Neural cell (in vitro differentiated cells): ENCODE data around the gene MPDZ. TPM values are rescaled to one million over a fixed set of nuclear protein-coding genes. Genes with fewer than 3 reads are reported as not detected.

Experiments
- H2AFZ ChIP-seq: fragments of 200-600, 300-800 bp; sonication (generic), shearing (Covaris generic); 2 replicates; pipeline ENCODE4 v1.6.0; 2014; ENCODE audit warnings: low read depth, mild to moderate bottlenecking, antibody characterized with exemption, low read length, moderate library complexity
- H3F3A ChIP-seq: fragments of 200-600 bp; shearing (Covaris generic); 2 replicates; pipeline ENCODE4 v1.6.1; 2016; ENCODE audit warnings: mild to moderate bottlenecking, moderate library complexity, mixed read lengths, antibody characterized with exemption, low read length; ENCODE audit not compliant: insufficient read depth, poor library complexity, severe bottlenecking
- H3K27ac ChIP-seq: fragments of 200-600, 300-800 bp; sonication (generic), shearing (Covaris generic); 2 replicates; pipeline ENCODE4 v1.5.1; 2014; ENCODE audit warnings: mild to moderate bottlenecking, low read length, moderate library complexity
- H3K27me3 ChIP-seq: fragments of 300-800, 200-600 bp; sonication (generic), shearing (Covaris generic); 2 replicates; pipeline ENCODE4 v1.6.0; 2014; ENCODE audit warnings: mild to moderate bottlenecking, low read depth, low read length, moderate library complexity; ENCODE audit not compliant: insufficient read depth
- H3K36me3 ChIP-seq: fragments of 300-800, 200-600 bp; sonication (generic), shearing (Covaris generic); 2 replicates; pipeline ENCODE4 v1.5.1; 2014; ENCODE audit warnings: mild to moderate bottlenecking, antibody characterized with exemption, low read length, moderate library complexity; ENCODE audit not compliant: insufficient read depth
- H3K4me2 ChIP-seq: fragments of 300-800, 200-600 bp; sonication (generic), shearing (Covaris generic); 2 replicates; pipeline ENCODE4 v1.6.0; 2014; ENCODE audit warnings: mild to moderate bottlenecking, low read length
- H3K4me3 ChIP-seq: fragments of 300-800, 200-600 bp; sonication (generic), shearing (Covaris generic); 2 replicates; pipeline ENCODE4 v1.5.1; 2014; ENCODE audit warnings: mild to moderate bottlenecking, low read length, moderate library complexity
- H3K79me2 ChIP-seq: fragments of 200-600 bp; shearing (Covaris generic); replicated peaks from 2 replicates; pipeline ENCODE4 v1.6.0; 2014; ENCODE audit warnings: mild to moderate bottlenecking, low read length, moderate library complexity; ENCODE audit not compliant: insufficient read depth
- H3K9ac ChIP-seq: fragments of 300-800, 200-600 bp; sonication (generic), shearing (Covaris generic); 2 replicates; pipeline ENCODE4 v1.6.1; 2016; ENCODE audit warnings: mild to moderate bottlenecking, low read length, mixed read lengths
- H3K9me2 ChIP-seq: fragments of 200-600 bp; shearing (Covaris generic); 2 replicates; pipeline ENCODE4 v1.6.1; 2016; ENCODE audit warnings: mild to moderate bottlenecking, low read length, mixed read lengths; ENCODE audit not compliant: insufficient read depth
- H3K9me3 ChIP-seq: fragments of 200-600, 300-800 bp; sonication (generic), shearing (Covaris generic); 2 replicates; pipeline ENCODE4 v1.6.1; 2016; ENCODE audit warnings: mild to moderate bottlenecking, mixed run types, low read length, moderate library complexity, mixed read lengths
- H4K20me1 ChIP-seq: fragments of 200-600 bp; shearing (Covaris generic); 2 replicates; pipeline ENCODE4 v1.6.1; 2016; ENCODE audit warnings: mild to moderate bottlenecking, mixed run types; ENCODE audit not compliant: insufficient read depth
- EP300 ChIP-seq: fragments of 450-650 bp; conservative IDR thresholded peaks from 2 replicates; pipeline ENCODE4 v1.6.1; 2014; ENCODE audit warnings: antibody characterized with exemption, mild to moderate bottlenecking, moderate library complexity; ENCODE audit not compliant: poor library complexity, severe bottlenecking
- EZH2 ChIP-seq: fragments of 200-600, 300-800 bp; shearing (Covaris generic), sonication (generic); IDR thresholded peaks from 2 replicates; pipeline ENCODE4 v1.6.1; 2014; ENCODE audit warnings: antibody characterized with exemption, low read length, borderline replicate concordance, mild to moderate bottlenecking; ENCODE audit not compliant: insufficient read depth, poor library complexity, severe bottlenecking
- MXI1 ChIP-seq: fragments of 450-650 bp; conservative IDR thresholded peaks from 2 replicates; pipeline ENCODE4 v1.6.1; 2014; ENCODE audit warnings: antibody characterized with exemption, mild to moderate bottlenecking; ENCODE audit not compliant: poor library complexity, severe bottlenecking
- POLR2AphosphoS5 ChIP-seq: IDR thresholded peaks from 2 replicates; pipeline ENCODE4 v1.6.1; 2012
- RAD21 ChIP-seq: fragments of 450-650 bp; conservative IDR thresholded peaks from 2 replicates; pipeline ENCODE4 v1.6.1; 2014; ENCODE audit warnings: antibody characterized with exemption, mild to moderate bottlenecking, moderate library complexity
- SMC3 ChIP-seq: fragments of 450-650 bp; conservative IDR thresholded peaks from 2 replicates; pipeline ENCODE4 v1.6.1; 2014; ENCODE audit warnings: antibody characterized with exemption, mild to moderate bottlenecking, moderate library complexity; ENCODE audit not compliant: poor library complexity
- TAF1 ChIP-seq: IDR thresholded peaks from 2 replicates; pipeline ENCODE4 v1.6.1; 2012; ENCODE audit warnings: low read depth
- polyA plus RNA-seq: library from polyadenylated mRNA; depleted of rRNA; stranded (reverse); fragments of >200 nt; gene quantifications from 2 replicates; pipeline ENCODE4 v1.2.3, GENCODE V29; 2014
- TF ChIP-seq, protein P1 (sequence below): fragments of 450-650 bp; IDR thresholded peaks from 2 replicates; pipeline ENCODE4 v1.5.1; 2014; ENCODE audit warnings: antibody characterized with exemption, mild to moderate bottlenecking, moderate library complexity; ENCODE audit not compliant: poor library complexity, severe bottlenecking
- TF ChIP-seq, protein P2 (sequence below): IDR thresholded peaks from 2 replicates; pipeline ENCODE4 v1.6.1; 2012; ENCODE audit warnings: borderline replicate concordance

MPDZ gene
- polyA plus RNA-seq, 1 donor from 2014 or later, result 13.1 TPM

DNA sequence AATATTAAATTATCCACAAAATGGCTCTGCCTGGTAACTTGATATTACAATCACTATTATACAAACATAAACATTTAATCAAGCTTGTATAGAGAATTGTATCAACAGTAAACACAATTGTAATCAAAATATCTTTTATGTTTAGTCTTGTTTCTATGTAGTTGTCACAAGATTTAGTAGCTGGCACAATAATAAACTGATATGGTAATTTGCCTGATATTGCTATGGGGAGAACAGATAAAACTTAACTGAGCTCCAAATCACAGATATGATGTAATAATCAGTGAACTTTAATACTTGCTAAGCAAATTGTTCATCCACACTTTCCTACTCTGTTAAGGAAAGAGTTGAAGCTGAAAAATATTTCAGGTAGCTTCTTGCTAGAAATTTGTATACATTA is 189.8 kb downstream of the MPDZ start:
- Histone ChIP-seq H3K27ac (no peak overlapping the region), H3K9ac (no peak overlapping the region), H2AFZ (no peak overlapping the region), H3K79me2 (no peaks in the 10 kb centered on the region), H4K20me1 (no peaks in the 10 kb centered on the region), H3K4me3 (no peak overlapping the region), H3K36me3 (no peaks in the 10 kb centered on the region), H3K9me2 (no peaks in the 10 kb centered on the region), H3K4me2 (no peak overlapping the region), H3F3A (no peaks in the 10 kb centered on the region), H3K27me3 (no peaks in the 10 kb centered on the region), H3K9me3 (no peaks in the 10 kb centered on the region)
- no peak for TF ChIP-seq RAD21
- TF ChIP-seq EP300, result no peak
- TF ChIP-seq SMC3, result no peak
- TF ChIP-seq, protein P1, sequence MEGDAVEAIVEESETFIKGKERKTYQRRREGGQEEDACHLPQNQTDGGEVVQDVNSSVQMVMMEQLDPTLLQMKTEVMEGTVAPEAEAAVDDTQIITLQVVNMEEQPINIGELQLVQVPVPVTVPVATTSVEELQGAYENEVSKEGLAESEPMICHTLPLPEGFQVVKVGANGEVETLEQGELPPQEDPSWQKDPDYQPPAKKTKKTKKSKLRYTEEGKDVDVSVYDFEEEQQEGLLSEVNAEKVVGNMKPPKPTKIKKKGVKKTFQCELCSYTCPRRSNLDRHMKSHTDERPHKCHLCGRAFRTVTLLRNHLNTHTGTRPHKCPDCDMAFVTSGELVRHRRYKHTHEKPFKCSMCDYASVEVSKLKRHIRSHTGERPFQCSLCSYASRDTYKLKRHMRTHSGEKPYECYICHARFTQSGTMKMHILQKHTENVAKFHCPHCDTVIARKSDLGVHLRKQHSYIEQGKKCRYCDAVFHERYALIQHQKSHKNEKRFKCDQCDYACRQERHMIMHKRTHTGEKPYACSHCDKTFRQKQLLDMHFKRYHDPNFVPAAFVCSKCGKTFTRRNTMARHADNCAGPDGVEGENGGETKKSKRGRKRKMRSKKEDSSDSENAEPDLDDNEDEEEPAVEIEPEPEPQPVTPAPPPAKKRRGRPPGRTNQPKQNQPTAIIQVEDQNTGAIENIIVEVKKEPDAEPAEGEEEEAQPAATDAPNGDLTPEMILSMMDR, result no peak
- TF ChIP-seq POLR2AphosphoS5, result no peak
- TF ChIP-seq, protein P2, sequence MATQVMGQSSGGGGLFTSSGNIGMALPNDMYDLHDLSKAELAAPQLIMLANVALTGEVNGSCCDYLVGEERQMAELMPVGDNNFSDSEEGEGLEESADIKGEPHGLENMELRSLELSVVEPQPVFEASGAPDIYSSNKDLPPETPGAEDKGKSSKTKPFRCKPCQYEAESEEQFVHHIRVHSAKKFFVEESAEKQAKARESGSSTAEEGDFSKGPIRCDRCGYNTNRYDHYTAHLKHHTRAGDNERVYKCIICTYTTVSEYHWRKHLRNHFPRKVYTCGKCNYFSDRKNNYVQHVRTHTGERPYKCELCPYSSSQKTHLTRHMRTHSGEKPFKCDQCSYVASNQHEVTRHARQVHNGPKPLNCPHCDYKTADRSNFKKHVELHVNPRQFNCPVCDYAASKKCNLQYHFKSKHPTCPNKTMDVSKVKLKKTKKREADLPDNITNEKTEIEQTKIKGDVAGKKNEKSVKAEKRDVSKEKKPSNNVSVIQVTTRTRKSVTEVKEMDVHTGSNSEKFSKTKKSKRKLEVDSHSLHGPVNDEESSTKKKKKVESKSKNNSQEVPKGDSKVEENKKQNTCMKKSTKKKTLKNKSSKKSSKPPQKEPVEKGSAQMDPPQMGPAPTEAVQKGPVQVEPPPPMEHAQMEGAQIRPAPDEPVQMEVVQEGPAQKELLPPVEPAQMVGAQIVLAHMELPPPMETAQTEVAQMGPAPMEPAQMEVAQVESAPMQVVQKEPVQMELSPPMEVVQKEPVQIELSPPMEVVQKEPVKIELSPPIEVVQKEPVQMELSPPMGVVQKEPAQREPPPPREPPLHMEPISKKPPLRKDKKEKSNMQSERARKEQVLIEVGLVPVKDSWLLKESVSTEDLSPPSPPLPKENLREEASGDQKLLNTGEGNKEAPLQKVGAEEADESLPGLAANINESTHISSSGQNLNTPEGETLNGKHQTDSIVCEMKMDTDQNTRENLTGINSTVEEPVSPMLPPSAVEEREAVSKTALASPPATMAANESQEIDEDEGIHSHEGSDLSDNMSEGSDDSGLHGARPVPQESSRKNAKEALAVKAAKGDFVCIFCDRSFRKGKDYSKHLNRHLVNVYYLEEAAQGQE, result no peak
- TF ChIP-seq TAF1, result no peak
- no peak for TF ChIP-seq EZH2
- no peak for TF ChIP-seq MXI1

DNA sequence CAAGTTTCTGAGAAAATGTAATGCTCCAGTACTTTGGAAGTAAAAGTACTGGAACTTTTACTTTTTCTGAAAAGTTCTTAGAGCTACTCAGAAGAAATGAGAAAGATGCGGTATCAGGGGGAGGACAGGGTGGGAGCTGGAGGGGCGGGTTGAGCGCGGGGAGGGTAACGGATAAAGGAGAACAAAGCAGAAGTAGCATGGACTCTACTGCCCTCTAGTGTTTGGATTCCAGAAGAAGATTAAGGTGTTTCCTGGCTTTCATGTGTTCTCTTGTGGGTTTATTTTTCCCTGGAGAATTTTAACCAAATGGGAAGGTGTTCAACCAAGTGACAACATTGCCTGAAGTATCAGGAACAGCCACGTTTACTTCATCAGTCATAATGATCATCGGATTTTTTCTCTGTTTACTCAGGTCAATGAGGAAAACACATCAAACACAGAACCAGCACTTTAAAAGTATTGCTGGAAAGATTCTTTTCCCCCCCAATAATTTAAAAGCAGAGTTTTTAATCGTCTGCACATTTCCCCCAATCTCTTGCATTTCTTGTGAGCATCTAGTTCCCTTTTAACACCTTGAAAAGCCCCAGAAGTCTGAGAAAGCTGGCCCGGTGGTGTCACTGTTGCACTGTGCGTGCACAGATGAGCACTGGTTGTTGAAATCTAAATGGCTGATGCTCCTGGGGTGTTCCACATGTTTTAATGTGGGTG is 190.6 kb downstream of the MPDZ start:
- H3K9ac ChIP-seq, result no peak overlapping the region
- H3K4me3 ChIP-seq, result no peak overlapping the region

More for the DNA sequence above, 190.6 kb downstream of the MPDZ start:
- Histone ChIP-seq H3K4me2 (no peak overlapping the region), H3K9me3 (no peaks in the 10 kb centered on the region), H3K9me2 (no peaks in the 10 kb centered on the region), H3K27me3 (no peaks in the 10 kb centered on the region), H2AFZ (no peak overlapping the region), H3K79me2 (no peaks in the 10 kb centered on the region), H3K36me3 (no peaks in the 10 kb centered on the region), H3K27ac (no peak overlapping the region), H4K20me1 (no peaks in the 10 kb centered on the region), H3F3A (no peaks in the 10 kb centered on the region)
- no peak for TF ChIP-seq POLR2AphosphoS5
- TF ChIP-seq EP300, result no peak
- no peak for TF ChIP-seq MXI1
- TF ChIP-seq TAF1, result no peak
- TF ChIP-seq, protein P1, result peak; percentile 67
- TF ChIP-seq EZH2, result no peak
- peak; percentile 73 for TF ChIP-seq SMC3
- TF ChIP-seq RAD21, result peak; percentile 67
- TF ChIP-seq, protein P2, result no peak
